Progenitor cell of endocrine pancreas (in vitro differentiated cells): Measurements from ENCODE around the gene EIF4E3. TPM values are rescaled to one million over a fixed set of nuclear protein-coding genes. Genes with fewer than 3 reads are reported as not detected.

Experiments
- DNase-seq: peaks from one replicate; pipeline ENCODE4 v3.0.0; 2021; ENCODE audit warnings: low spot score; ENCODE audit not compliant: unreplicated experiment
- H3K27ac Mint-ChIP-seq: 2 replicates; pipeline ENCODE4 v1.8.0; 2021; ENCODE audit warnings: mild to moderate bottlenecking, moderate library complexity, mixed read lengths
- H3K27me3 Mint-ChIP-seq: 2 replicates; pipeline ENCODE4 v1.8.0; 2021; ENCODE audit warnings: mixed read lengths
- H3K36me3 Mint-ChIP-seq: 2 replicates; pipeline ENCODE4 v1.8.0; 2022; ENCODE audit warnings: mixed read lengths; ENCODE audit not compliant: insufficient read depth
- H3K4me1 Mint-ChIP-seq: 2 replicates; pipeline ENCODE4 v1.8.0; 2021; ENCODE audit warnings: low read depth, mixed read lengths
- H3K4me3 Mint-ChIP-seq: 2 replicates; pipeline ENCODE4 v1.8.0; 2021; ENCODE audit warnings: low read depth, mild to moderate bottlenecking, moderate library complexity, mixed read lengths
- H3K9me3 Mint-ChIP-seq: 2 replicates; pipeline ENCODE4 v1.8.0; 2021; ENCODE audit warnings: low read depth, mixed read lengths
- total RNA-seq: library from RNA; stranded (reverse); gene quantifications from 2 replicates; pipeline ENCODE4 v1.2.1, GENCODE V29; 2021
- TF ChIP-seq, protein P1 (sequence below): fragments of 200-600 bp; sonication (generic); IDR thresholded peaks from one replicate; pipeline ENCODE4 v1.5.0; 2021; ENCODE audit warnings: antibody characterized with exemption, mild to moderate bottlenecking; ENCODE audit not compliant: unreplicated experiment

EIF4E3 gene
- total RNA-seq, 1 donor from 2014 or later, result 12.1 TPM

- TF ChIP-seq, protein P1, sequence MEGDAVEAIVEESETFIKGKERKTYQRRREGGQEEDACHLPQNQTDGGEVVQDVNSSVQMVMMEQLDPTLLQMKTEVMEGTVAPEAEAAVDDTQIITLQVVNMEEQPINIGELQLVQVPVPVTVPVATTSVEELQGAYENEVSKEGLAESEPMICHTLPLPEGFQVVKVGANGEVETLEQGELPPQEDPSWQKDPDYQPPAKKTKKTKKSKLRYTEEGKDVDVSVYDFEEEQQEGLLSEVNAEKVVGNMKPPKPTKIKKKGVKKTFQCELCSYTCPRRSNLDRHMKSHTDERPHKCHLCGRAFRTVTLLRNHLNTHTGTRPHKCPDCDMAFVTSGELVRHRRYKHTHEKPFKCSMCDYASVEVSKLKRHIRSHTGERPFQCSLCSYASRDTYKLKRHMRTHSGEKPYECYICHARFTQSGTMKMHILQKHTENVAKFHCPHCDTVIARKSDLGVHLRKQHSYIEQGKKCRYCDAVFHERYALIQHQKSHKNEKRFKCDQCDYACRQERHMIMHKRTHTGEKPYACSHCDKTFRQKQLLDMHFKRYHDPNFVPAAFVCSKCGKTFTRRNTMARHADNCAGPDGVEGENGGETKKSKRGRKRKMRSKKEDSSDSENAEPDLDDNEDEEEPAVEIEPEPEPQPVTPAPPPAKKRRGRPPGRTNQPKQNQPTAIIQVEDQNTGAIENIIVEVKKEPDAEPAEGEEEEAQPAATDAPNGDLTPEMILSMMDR, result no peak
- no peaks in the 10 kb centered on the region for H3K4me1 Mint-ChIP-seq
- DNase-seq, result no peak
- H3K27ac Mint-ChIP-seq, result no peak overlapping the region
- H3K27me3 Mint-ChIP-seq, result peaks cover 64% of the 10 kb centered on the region
- no peaks in the 10 kb centered on the region for H3K9me3 Mint-ChIP-seq
- no peak overlapping the region for H3K4me3 Mint-ChIP-seq
- H3K36me3 Mint-ChIP-seq, result no peaks in the 10 kb centered on the region
Observed at GRCh38 chr3:71751602-71752001, 26.4 kb upstream of the EIF4E3 start.

DNA sequence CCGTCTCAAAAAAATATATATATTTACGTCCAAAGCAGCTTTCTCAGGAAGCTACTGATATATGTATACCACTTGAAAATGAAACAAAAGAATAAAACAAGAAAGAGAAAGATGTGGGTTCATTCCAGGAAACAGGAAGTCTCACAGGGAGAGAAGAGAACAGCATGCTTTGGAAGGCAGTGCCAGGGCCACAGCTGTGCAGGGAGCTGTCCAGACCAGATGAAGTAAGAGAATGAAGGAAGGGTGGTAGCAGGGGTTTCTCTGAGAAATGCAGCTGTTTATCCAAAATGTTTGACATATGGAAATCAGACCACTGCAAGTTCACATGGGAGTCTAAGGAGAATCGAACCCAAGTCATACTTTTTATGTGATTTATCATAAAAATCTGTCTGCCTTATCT, 19.5 kb upstream of the EIF4E3 start:
- no peak for DNase-seq
- Mint-ChIP-seq H3K4me1 (no peaks in the 10 kb centered on the region), H3K36me3 (peaks cover 1% of the 10 kb centered on the region), H3K27ac (no peak overlapping the region), H3K4me3 (no peak overlapping the region), H3K27me3 (peaks cover 21% of the 10 kb centered on the region), H3K9me3 (peaks cover 33% of the 10 kb centered on the region)
- TF ChIP-seq, protein P1, result no peak

- Mint-ChIP-seq H3K27me3 (peaks cover 3% of the 10 kb centered on the region), H3K9me3 (peaks cover 33% of the 10 kb centered on the region), H3K36me3 (peaks cover 1% of the 10 kb centered on the region), H3K27ac (no peak overlapping the region), H3K4me1 (no peaks in the 10 kb centered on the region), H3K4me3 (no peak overlapping the region)
- no peak for DNase-seq
- TF ChIP-seq, protein P1, result no peak
Observed at GRCh38 chr3:71742621-71743020, 17.4 kb upstream of the EIF4E3 start.

DNA sequence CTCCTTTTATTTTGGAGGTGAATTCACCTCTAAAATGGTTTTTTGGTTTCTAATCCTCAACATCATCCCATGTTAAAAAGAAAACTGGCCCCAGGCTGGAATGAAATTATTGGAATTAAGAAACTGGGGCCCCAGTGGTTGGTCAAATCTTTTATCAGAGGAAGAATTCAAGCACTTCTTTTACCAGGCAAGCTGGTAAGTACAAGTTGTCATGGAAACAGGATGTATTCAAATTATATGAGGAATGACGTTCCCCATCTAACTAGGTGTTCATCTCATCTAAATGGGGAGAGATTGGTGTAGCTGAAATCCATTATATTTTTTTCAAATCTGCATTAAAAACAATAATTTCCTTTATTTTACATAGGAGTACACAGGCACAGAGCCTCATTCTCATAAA, 9.7 kb upstream of the EIF4E3 start:
- Mint-ChIP-seq H3K9me3 (no peaks in the 10 kb centered on the region), H3K4me3 (no peak overlapping the region), H3K27ac (no peak overlapping the region), H3K4me1 (peaks cover 8% of the 10 kb centered on the region), H3K36me3 (no peaks in the 10 kb centered on the region), H3K27me3 (peaks cover 26% of the 10 kb centered on the region)
- TF ChIP-seq, protein P1, result no peak
- no peak for DNase-seq

- TF ChIP-seq, protein P1, result no peak
- no peaks in the 10 kb centered on the region for H3K9me3 Mint-ChIP-seq
- peaks cover 35% of the 10 kb centered on the region for H3K27me3 Mint-ChIP-seq
- no peaks in the 10 kb centered on the region for H3K36me3 Mint-ChIP-seq
- peaks cover 9% of the 10 kb centered on the region for H3K4me1 Mint-ChIP-seq
- H3K27ac Mint-ChIP-seq, result no peak overlapping the region
- no peak for DNase-seq
- no peak overlapping the region for H3K4me3 Mint-ChIP-seq
Observed at GRCh38 chr3:71733319-71733718, 8.1 kb upstream of the EIF4E3 start.
